CD4-positive, alpha-beta T cell treated with Interleukin-21 for 1 hour (primary cell): ENCODE measurements around the gene USP22.
"Not testable (repeated sequence)": the region's sequence is repeated elsewhere in the genome, so short reads cannot be mapped to it uniquely, and the experiment has no call there.

Experiments used
- DNase-seq: peaks from one replicate; pipeline ENCODE4 v3.0.0-alpha.2; 2020

Gene USP22

DNA sequence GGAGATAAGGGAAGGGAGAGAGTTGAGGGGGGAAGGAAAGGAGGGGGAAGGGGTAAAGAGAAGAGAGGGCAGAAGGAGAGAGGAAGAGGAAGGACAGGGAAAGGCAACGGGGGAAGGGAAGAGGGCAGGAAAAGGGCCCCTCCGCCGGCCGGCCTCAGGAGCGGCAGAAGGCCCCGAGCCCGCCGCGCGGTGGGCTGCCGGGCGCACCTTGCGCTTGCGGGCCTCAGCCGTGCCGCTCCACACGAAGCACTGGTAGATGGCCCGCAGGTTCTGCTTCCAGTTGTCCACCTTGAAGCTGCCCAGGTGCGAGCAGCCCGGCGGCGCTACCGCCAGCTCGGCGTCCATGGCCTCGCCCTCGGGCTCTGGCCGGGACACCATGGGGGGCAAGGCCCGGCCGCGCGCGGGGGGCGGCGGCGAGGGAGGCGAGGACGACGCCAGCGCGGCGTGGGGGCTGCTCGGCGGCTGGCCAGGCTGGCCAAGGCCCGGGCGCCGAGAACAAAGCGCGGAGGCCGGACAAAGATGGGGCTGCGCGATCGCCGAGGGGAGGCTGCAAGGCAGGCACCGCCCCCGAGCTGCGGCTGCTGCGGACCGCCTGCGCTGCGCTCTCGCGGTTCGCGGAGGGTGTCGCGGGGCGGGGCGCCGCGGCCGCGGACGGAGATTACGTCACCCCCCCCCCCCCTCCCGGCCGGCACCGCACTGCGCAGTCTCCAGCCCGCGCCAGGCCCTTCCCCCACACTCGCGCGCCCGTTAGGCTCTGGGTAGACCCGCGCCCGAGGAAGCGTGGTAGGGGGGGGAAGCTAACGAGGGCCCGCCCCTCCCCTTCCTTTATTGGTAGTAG, at the start of gene USP22:
TSS of gene USP22 (minus strand) at position 554 of the 838 bp plus-strand sequence. CDS start at position 378, 176 bp downstream.
- DNase-seq: no peak

DNA sequence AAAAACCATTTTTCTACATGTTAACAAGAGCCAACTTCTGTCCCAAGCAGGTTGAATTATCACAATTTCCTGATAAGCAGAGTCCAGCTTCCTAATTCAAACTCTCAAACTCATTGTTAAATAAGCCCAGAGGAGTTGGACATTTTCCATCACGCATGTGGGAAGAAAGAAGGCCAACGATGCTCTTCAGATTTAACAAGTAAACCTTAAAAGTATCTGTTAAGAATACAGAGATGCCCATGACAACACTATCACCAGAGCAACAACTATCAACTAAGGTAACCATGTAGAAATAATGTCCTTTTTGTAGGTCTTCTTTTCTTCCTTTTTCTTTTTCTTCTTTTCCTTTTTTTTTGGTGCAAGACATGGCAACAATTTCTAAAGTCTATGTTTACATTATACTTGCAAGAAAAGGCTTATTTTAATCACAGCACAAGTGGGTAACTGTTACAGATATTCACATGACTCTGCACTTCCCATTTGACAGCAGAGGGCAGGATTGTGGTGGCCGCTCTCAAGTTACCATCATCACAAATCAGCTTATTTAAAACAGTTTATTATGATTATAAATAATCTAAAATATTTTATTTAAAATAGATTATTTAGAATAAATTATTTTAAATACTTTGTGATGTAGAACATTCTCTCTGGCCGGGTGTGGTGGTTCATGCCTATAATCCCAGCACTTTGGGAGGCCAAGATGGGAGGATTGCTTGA, 48.2 kb upstream of the USP22 start:
- no peak for DNase-seq

DNA sequence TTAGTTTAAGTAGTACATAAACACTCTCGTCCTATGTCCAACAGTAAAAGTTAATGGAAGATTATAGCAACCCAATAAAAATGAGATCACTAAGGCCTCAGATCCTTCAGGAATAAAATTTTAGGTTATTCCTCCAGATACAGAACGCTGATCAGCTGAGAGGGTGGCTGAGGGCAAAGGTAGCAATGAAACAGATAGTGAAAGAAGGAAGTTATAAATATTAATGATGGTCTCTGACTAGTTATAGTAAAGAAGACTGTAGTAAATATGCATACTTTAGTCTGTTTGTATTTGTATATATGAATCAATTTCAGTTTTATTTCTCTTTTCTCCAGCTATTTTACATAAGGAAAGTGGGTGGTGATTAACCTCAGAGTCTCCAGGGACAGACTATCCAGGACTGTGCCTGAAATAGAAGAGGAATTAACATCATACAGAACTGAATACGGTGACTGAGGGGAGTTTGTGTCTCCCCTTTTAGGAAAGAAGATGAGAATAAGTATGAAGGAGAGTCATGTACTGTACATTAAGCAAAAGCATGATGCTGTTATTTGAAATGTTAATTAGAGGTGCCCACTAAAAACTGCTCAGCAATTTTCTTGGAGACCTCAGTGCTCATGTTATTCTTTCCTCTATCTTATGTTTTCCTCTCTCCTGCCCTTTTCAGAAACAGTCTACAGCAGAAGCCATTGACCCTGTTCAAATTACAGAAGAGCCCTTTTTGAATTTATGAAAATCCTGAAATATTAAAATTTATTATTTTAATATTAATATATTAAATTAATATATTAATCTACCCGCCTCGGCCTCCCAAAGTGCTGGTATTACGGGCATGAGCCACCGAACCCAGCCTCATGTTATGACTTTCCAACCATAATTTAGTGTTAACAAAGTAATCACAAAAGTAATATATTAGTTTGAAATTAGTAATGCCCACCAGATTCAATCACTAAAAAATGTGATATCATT, 47.4 kb upstream of the USP22 start:
- DNase-seq: no peak

DNA sequence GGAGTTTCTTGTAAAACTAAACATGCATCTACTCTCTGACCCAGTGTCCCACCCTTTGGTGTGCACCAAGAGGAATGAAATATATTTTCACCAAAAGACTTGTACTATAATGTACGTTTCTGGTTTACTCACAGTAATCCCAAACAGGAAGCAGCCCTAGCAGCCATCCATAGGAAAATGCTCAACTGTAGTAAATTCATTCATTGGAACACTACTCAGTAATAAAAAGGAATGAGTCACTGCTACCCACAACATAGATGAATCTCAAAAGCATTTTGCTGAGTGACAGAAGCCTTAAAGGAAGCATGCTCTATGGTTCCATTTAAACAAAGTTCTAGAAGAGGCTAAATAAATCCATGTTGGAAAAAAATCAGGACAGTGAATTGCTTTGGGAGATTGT, 46.3 kb upstream of the USP22 start:
- no peak for DNase-seq

DNA sequence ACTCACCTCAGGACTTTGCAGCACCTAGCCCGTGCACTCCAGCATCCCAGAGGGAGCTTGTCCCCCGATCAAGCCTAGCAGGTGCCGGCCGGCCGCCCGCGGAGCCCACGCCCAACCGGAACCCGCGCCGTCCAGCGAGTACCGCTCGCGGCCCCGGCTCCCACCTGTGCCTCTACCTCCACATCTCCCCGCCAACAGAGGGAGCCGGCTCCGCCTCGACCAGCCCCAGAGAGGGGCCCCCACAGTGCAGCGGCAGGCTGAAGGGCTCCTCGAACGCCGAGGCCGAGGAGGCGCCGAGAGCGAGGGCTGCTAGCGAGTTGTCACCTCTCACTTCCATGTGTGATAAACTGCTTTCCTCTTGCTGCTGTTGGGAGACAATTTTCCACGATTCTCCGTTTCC, 42.9 kb upstream of the USP22 start:
- no peak for DNase-seq

DNA sequence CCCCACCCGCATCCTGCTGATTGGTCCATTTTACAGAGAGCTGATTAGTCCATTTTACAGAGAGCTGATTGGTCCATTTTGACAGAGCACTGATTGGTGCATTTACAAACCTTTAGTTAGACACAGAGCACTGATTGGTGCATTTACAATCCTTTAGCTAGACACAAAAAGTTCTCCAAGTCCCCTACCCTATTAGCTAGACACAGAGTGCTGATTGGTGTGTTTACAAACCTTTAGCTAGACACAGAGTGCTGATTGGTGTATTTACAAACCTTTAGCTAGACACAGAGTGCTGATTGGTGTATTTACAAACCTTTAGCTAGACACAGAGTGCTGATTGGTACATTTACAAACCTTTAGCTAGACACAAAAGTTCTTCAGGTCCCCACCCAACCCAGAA, 42.5 kb upstream of the USP22 start:
- not testable (repeated sequence) for DNase-seq

DNA sequence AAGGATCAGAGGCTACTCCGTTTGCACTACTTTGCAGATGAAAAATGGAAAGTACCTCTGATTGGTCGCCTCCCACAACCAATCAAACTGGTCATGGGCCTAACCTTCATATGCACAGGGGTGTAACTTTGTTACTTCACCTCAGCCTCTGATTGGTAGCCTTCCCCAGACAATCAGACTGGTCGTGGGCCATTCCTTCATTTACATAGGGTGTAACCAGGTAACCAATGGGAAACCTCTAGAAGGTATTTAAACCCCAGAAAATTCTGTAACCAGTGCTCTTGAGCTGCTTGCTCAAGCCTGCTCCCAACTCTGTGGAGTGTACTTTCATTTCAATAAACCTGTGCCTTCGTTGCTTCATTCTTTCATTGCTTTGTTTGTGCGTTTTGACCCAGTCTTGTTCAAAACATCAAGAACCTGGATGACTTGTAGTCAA, 39.2 kb upstream of the USP22 start:
- DNase-seq: no peak

DNA sequence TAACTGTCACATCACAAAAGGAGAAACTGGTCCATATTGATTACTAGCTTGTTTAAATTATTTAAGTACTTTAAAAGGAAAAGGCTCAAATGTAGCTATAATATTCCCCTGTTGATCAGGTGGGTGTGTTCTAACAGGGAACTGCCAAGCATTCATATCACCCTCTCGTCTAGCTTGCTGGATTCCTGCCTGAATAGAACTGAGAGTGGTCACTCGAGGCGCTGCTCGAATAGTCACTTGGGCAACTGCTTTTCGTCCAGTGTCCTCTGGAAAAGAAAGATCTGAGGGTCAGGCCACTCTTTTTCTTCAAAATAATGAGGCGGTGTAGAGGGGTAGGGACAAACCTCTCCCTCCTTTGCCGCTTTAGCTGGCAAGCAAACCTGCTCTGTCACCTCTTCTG, 36.4 kb upstream of the USP22 start:
- no peak for DNase-seq

DNA sequence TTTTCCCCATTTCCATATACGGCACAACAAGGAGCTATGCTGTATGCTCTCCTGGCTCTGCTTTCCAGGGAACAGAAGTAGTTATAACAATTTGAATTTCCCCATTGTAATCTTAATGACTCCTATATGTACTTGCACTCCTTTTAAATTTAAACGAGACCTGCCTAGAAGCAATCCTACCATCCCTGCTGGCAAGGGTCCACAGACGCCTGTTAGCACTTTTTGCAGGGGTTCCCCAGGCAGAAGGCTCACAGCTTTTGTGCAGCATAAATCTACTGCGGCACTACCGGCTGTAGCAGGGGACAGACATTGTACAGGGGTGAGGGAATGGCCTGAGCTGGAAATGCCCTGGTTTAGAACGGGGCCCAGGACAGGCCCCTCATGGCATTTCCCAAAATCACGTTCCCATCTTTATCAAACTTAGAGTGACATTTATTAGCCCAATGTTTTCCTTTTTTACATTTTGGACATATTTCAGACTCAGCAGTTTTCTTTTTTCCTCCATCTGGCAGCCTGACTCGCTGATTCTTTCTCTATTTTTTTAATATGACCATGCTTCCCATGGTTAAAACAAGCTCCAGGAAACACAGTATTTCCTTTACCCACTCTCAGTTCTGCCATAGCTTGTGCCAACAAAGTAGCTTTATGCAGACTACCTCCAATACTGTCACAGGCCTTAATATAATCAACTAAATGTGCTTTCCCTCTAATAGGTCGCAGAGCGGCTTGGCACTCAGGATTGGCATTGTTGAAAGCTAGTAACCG, 35.4 kb upstream of the USP22 start:
- DNase-seq: no peak

DNA sequence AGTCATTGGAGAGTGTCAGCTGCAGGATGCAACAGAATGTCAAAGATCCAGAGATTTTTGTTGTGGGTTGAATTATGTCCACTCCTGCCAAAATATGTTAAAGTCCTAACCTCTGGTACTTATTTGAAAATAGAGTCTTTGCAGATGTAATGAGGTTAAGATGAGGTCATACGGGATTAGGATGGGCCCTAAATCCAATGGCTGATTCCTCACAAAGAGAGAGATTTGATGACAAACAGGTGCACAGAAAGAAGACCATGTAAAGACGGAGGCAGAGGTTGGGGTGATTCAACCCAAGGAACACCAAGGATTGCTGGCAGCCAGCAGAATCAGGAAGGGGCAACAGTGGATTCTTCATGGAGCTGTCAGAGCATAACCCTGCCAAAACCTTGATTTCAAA, 34.5 kb upstream of the USP22 start:
- DNase-seq: no peak

DNA sequence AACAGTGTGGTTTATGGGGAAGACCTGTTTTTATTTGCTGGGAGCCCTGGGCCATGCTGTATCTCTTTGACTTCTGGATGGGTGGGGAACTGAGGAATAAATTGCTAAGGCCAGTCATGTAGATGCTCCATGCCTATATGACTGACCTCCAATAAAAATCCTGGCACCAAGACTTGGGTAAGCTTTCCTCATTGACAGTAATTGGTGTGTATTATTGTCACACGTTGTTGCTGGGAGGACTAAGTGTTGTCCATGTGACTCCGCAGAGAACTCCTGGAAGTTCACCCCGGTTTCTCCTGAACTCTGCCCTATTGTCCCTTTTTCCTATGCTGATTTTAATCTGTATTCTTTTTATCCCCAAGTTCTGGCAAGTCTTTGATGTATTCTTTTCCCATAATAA, 33.4 kb upstream of the USP22 start:
- no peak for DNase-seq

DNA sequence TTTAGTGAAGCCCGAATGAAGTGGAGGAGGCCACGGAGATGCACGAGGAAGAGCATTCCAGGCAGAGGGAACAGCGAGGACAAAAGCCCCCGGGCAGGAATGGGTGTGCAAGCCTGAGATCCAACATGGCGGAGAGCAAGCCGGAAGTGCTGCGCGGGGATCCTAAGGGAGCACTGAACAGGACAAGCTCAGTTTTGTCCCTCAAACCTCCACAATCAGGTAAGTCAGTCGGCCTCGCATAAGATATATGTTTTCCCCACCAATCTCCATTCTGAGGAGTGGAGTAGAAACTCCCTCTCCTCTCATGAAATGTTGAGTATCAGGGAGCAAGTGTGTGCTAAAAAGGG, 32.9 kb upstream of the USP22 start:
- DNase-seq: no peak

DNA sequence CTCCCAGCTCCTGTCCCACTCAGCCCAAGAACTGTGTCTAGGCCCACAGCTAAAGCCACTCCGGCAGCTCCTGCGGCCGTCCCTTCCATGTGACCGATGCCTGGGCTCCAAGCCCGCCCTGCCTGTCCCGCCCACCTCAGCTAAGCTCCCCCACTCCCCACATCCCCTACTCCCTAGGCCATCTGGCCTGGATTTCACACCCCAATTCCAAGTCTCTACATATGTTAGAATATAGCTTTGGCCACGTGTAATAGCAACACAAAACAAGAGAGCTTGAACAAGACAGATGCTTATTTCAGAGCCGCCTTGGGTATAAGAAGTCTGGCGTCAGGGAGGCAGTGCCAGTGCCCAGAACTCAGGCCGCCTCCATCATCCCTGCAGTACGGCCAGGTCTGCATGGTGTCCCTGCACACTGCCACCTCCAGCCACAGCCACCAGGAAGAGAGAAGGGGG, 30.0 kb upstream of the USP22 start:
- DNase-seq: no peak

DNA sequence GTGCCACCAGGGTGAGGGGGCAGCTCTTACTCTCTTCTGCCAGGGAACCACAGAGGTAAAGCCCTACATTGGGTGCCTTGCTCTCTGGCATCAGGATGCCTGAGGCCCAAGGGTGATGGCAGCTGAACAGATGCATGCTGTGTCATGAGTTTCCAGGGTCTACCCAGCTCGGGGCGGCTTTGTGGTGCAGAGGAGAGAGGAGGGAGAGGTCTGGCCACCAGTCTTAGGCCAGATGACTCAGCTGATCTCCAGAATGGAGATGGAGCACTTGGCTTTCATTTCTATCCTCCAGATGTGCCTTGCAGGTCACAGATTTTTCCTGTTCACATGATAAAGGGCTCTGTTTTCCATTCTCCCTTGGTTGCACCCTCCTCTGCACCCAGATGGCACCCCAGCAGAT, 23.6 kb upstream of the USP22 start:
- DNase-seq: no peak

DNA sequence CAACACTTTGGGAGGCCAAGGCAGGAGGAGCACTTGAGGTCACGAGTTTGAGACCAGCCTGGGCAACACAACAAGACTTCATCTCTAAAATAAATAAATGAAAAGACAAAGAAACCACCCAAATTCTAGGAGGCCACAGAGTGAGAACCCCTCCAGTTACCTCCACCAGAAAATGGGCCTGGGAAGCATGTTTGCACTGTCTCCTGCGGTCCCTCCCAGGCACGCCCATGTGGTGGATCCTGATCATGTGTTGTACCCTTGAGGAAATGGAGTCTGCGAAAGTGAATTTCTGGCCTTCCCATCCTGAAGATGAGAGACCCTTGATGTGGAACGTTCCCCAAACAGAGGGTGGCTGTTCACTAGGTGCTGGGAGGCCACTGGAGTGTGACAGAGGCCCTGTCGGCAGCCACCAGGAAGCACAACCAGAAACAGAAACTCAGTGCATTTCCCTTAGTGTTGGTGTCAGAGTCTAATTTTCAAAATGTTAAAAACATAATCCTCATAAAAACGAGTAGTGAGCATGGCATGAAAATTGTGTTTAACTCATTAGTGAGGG, 19.2 kb upstream of the USP22 start:
- no peak for DNase-seq

DNA sequence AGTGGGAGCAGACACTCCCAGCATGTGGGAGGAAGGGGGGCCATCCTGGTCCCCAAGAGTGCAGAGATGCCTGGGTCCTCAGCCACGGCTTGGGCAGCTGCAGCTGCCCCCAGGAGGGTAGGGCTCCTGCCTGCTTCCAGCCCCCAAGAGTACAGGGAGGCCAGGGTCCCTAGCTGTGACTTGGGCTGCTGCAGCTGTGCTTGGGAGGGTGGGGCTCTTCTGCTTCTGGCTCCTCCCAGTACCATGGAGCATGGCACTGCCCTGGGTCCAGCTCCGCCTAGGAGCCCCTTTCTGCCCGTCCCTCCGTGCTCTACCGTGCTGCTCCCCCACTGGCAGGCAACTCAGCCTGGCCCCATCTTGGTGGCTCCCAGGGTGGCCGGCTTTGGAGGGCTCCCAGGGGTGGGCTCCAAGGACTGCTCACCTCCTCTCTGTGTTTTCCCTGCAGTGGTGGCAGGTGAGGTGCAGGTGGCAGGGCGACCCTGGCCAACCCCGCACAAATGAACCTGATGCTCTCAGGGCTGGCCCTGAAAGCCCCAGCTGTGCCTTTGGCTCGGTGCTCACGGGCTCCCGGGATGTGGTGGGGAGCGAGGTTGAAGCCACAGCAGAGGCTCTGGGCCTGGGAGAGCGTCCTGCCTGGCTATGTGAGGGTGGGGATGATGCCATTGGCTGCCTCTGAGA, 18.5 kb upstream of the USP22 start:
- DNase-seq: no peak

DNA sequence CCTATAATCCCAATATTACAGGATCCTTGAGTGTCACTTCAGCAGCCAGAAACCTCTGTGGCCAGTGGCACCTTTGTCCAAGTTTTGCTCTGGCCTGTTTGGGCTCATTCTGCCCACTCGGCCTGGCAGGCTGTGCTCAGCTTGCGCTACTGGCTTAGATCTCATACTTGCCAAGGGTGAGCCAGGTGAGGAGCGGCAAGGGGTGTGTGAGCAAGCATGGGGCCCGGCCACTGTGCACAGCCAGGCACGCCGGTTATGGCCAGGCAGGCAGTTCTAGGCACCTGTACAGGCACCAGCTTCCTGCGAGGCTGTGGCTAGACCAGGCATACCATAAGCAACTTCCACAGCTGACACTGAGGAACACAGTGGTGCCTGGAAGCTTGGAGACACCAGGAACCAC, 16.9 kb upstream of the USP22 start:
- no peak for DNase-seq

DNA sequence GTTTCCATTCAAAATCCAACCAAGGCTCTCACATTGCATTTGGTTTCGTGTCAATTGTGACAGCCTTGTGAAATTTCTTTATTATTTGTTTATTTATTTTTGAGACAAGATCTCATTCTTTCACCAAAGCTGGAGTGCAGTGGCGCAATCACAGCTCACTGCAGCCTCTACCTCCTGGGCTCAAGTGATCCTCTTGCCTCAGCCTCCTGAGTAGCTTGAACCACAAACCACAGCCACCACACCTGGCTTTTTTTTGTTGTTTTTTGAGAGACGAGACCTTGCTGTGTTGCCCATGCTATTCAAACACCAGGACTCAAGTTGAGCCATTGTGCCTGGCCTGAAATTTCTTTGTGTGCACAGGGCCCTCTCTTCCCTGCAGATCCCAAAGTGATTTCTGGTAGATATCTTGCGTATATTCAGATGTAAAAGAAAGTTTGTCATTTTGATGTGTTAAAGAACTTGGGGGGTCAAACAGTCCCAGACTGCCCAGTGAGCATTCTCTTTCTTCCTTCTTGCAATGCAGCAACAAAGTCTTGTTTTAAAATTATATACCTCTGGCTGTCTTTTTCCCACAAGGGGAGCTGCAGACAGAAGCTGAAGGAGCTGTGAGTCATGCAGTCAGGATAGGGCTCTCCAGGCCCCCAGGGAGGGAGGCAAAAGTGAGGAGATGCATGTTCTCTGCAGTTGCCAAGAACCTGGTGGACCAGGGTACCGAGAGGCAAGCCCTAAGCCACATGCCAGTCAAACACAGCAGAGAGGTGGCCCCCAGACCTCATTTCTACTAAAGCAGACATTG, 15.5 kb upstream of the USP22 start:
- no peak for DNase-seq

DNA sequence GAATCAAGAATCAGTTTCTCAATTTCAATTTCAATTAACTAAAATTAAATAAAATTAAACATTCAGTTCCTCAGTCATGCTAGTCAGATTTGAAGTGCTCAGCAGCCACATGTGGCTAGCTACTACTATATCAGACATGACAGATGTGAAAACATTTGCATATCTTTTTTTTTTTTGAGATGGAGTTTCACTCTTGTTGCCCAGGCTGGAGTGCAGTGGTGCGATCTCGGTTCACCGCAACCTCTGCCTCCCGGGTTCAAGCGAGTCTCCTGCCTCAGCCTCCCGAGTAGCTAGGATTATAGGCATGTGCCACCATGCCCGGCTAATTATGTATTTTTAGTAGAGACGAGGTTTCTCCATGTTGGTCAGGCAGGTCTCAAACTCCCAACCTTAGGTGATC, 10.2 kb upstream of the USP22 start:
- DNase-seq: not testable (repeated sequence)

DNA sequence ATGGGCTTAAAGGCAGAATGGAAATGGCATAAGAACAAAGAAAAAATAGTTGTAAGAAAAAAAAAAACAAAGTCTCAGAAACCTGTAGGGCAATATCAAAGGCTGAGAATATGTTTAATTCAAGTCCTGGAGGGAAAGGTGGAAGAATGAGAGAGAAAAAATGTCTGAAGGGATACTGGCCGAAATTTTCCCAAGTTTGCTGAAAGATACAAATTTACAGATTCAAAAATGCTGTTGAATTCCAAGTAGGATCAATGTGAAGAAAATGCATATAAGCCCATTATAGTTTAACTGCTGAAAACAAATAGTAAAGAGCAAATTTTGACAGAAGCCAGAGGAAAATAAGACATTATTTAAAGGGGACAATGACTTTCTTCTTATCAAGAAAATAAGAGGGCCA, 6.6 kb upstream of the USP22 start:
- DNase-seq: no peak

DNA sequence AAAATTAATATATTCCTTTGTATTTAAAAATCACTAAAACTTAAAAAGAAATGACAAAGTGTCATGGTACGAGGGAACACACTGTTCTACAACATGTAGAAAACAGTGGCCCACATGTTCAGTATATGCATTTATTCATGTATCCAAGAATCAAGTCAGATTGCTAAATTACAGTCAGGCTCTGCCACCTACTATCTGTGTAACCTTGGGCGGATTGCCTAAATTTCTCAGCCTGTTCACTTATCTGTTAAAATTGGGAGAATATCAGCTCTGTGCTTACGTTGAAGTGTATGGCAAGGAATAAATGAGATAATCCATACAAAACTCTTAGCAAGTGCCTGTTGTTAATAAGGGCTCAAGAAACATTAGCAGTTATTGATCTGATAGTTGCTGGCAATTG, 3.4 kb upstream of the USP22 start:
- no peak for DNase-seq
